Epithelial cell of proximal tubule (primary cell): ENCODE data around the gene TNFSF15. TPM values are rescaled to one million over a fixed set of nuclear protein-coding genes. Genes with fewer than 3 reads are reported as not detected.

Source experiments
- DNase-seq: peaks from one replicate; pipeline ENCODE4 v3.0.0-alpha.2; 2011; ENCODE audit warnings: low read depth
- H3K4me3 ChIP-seq: 2 replicates; pipeline ENCODE4 v1.5.1; 2011; ENCODE audit warnings: low read depth, mild to moderate bottlenecking, low read length
- total RNA-seq: library from RNA; depleted of rRNA; stranded (reverse); fragments of >200 nt; gene quantifications from 2 replicates; pipeline ENCODE4 v1.2.3, GENCODE V29; 2015
- TF ChIP-seq, protein P1 (sequence below): conservative IDR thresholded peaks from 2 replicates; pipeline ENCODE4 v1.5.1; 2012; ENCODE audit warnings: low read depth, mild to moderate bottlenecking, low read length

The TNFSF15 gene
- total RNA-seq, 1 donor from 2014 or later: 0.81 TPM

DNA sequence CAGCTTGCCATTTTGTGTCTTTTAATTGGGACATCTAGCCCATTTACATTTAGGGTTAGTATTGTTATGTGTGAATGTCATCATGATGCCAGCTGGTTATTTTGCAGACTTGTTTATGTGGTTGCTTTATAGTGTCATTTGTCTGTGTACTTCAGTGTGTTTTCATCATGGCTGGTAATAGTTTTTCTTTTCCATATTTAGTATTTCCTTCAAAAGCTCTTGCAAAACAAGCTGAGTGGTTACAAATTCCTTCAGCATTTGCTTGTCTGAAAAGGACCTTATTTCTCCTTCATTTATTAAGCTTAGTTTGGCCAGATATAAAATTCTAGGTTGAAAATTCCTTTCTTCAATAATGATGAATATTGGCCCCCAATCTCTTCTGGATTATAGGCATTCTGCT is 28.5 kb upstream of the TNFSF15 start:
- H3K4me3 ChIP-seq: no peak overlapping the region
- no peak for DNase-seq
- TF ChIP-seq, protein P1, sequence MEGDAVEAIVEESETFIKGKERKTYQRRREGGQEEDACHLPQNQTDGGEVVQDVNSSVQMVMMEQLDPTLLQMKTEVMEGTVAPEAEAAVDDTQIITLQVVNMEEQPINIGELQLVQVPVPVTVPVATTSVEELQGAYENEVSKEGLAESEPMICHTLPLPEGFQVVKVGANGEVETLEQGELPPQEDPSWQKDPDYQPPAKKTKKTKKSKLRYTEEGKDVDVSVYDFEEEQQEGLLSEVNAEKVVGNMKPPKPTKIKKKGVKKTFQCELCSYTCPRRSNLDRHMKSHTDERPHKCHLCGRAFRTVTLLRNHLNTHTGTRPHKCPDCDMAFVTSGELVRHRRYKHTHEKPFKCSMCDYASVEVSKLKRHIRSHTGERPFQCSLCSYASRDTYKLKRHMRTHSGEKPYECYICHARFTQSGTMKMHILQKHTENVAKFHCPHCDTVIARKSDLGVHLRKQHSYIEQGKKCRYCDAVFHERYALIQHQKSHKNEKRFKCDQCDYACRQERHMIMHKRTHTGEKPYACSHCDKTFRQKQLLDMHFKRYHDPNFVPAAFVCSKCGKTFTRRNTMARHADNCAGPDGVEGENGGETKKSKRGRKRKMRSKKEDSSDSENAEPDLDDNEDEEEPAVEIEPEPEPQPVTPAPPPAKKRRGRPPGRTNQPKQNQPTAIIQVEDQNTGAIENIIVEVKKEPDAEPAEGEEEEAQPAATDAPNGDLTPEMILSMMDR: no peak

- H3K4me3 ChIP-seq: no peak overlapping the region
- no peak for DNase-seq
- TF ChIP-seq, protein P1: no peak
Observed at GRCh38 chr9:114830546-114830945, 24.7 kb upstream of the TNFSF15 start.

DNA sequence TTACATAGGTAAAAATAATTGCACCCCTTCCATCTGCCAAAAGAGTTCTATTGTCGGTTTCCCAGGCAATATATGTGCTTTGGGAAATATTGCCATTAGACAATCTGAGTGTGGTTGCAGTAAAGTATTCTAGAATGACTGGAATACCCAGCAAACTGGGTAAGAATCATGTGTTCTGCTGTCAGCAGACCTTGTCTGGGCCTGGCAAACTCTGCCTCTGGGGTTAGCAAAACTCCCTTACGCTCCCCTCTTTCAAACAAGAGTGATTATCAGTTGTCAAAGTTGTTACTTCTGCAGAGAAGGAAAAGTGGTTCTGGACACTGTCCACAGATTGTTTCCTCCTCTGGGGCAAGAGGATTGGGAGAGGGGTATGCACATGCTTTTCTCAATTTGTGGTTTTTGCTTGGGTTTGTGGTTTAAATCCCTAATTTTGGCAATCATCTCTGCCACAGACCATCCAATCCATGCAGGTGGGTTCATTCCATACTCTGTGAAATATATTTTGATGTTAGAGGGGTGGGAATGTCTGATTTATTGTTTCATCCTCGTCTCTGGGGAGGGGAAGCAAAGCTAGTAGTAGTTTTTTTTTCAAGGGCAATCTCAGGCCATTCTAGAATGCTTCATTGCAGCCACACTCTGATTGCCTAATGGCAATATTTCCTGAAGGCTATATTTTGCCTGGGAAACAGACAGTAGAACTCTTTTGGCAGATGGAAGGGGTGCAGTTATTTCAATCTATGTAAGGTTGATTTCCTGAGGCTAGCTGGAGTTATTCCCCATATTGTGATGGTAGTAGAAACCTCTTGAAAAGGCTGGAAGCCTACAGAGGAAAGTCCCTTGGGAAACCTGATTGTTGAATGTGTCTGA is 24.0 kb upstream of the TNFSF15 start:
- DNase-seq: no peak
- TF ChIP-seq, protein P1: no peak
- no peak overlapping the region for H3K4me3 ChIP-seq

DNA sequence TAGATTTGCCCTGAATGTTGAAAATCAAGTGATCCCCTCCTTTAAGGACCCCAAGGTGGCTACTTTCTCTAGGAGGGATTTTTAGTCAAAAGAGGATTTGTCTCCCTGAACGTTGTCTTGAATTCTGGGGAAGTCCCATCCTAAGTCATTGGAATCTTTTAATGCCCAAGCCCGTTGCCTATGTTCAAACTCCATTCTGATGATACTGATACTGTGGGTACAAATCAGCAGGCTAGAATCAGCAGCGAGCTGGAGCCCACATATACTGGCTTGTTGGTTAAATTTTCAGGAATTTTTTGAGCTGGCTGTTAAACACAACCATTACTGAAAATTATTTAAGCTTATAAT is 22.4 kb upstream of the TNFSF15 start:
- TF ChIP-seq, protein P1: no peak
- no peak overlapping the region for H3K4me3 ChIP-seq
- no peak for DNase-seq

- TF ChIP-seq, protein P1: no peak
- no peak for DNase-seq
- no peak overlapping the region for H3K4me3 ChIP-seq
Observed at GRCh38 chr9:114827641-114828302, 21.9 kb upstream of the TNFSF15 start.

DNA sequence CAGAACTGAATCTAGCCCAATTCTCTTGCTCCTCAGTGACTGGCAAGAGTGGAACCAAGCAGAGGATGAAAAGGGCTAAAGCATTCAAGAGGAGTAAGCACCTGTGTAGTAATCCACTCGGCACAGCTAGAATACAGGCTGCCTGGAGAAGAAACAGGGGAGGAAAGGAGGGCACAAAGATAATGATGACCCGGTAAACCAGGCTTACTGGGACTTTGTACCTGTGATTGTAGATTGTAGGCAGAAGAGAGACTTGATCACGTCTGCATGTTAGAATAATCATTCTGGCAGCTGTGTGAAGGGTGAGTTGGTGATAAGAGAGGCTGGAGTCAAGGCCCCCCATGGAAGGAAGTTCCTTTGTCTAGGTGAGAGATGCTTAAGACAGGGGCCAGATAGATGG is 20.6 kb upstream of the TNFSF15 start:
- TF ChIP-seq, protein P1: no peak
- no peak for DNase-seq
- no peak overlapping the region for H3K4me3 ChIP-seq
